ENCODE results near the gene PRDM10.
"Not testable (repeated sequence)": the region's sequence is repeated elsewhere in the genome, so short reads cannot be mapped to it uniquely, and the experiment has no call there.

Gene PRDM10

GRCh38 chr11:129979046-129979605 is 23.5 kb downstream of the PRDM10 start:
- DNase-seq (ENCODE audit: insufficient read length, low spot score): no peak
- FAIRE-seq: no peak

GRCh38 chr11:129978447-129978846 is 24.2 kb downstream of the PRDM10 start:
- FAIRE-seq: no peak
- DNase-seq (ENCODE audit: insufficient read length, low spot score): no peak

- DNase-seq (ENCODE audit: insufficient read length, low spot score): no peak
These were observed 26.3 kb downstream of the PRDM10 start for GRCh38 chr11:129976328-129976727.

GRCh38 chr11:129975543-129975942 is 27.1 kb downstream of the PRDM10 start:
- FAIRE-seq: no peak
- no peak for DNase-seq (ENCODE audit: insufficient read length, low spot score)

More at GRCh38 chr11:129976328-129976727, 26.3 kb downstream of the PRDM10 start:
- FAIRE-seq: no peak

- FAIRE-seq: no peak
- no peak for DNase-seq (ENCODE audit: insufficient read length, low spot score)
These were observed 28.0 kb downstream of the PRDM10 start for GRCh38 chr11:129974672-129975071.

GRCh38 chr11:129974237-129974636 is 28.4 kb downstream of the PRDM10 start:
- DNase-seq (ENCODE audit: insufficient read length, low spot score) (no peak), FAIRE-seq (no peak)

GRCh38 chr11:129973809-129974208 is 28.8 kb downstream of the PRDM10 start:
- FAIRE-seq (no peak), DNase-seq (ENCODE audit: insufficient read length, low spot score) (no peak)

GRCh38 chr11:129973068-129973467 is 29.6 kb downstream of the PRDM10 start:
- FAIRE-seq: no peak
- DNase-seq (ENCODE audit: insufficient read length, low spot score): peak; percentile 36

- DNase-seq (ENCODE audit: insufficient read length, low spot score) (no peak), FAIRE-seq (peak; percentile 60)
These were observed 30.0 kb downstream of the PRDM10 start for GRCh38 chr11:129972611-129973010.

- FAIRE-seq; DNase-seq (ENCODE audit: insufficient read length, low spot score): not testable (repeated sequence)
These were observed 30.8 kb downstream of the PRDM10 start for GRCh38 chr11:129971856-129972255.

GRCh38 chr11:129969920-129970319 is 32.7 kb downstream of the PRDM10 start:
- DNase-seq (ENCODE audit: insufficient read length, low spot score): no peak
- no peak for FAIRE-seq

GRCh38 chr11:129968591-129969419 is 33.8 kb downstream of the PRDM10 start:
- FAIRE-seq: no peak
- no peak for DNase-seq (ENCODE audit: insufficient read length, low spot score)

- no peak for FAIRE-seq
- DNase-seq (ENCODE audit: insufficient read length, low spot score): no peak
These were observed 34.6 kb downstream of the PRDM10 start for GRCh38 chr11:129967996-129968395.

- no peak for FAIRE-seq
- DNase-seq (ENCODE audit: insufficient read length, low spot score): no peak
These were observed 37.4 kb downstream of the PRDM10 start for GRCh38 chr11:129965248-129965647.

- FAIRE-seq: peak; percentile 78
- DNase-seq (ENCODE audit: insufficient read length, low spot score): no peak
These were observed 42.1 kb downstream of the PRDM10 start for GRCh38 chr11:129960216-129961214.

- peak; percentile 47 for FAIRE-seq
- DNase-seq (ENCODE audit: insufficient read length, low spot score): no peak
These were observed 42.9 kb downstream of the PRDM10 start for GRCh38 chr11:129959687-129960086.

GRCh38 chr11:129955282-129955681 is 47.4 kb downstream of the PRDM10 start:
- no peak for FAIRE-seq
- DNase-seq (ENCODE audit: insufficient read length, low spot score): no peak

- not testable (repeated sequence) for DNase-seq (ENCODE audit: insufficient read length, low spot score); FAIRE-seq
These were observed 47.9 kb downstream of the PRDM10 start for GRCh38 chr11:129954703-129955102.

- DNase-seq (ENCODE audit: insufficient read length, low spot score) (no peak), FAIRE-seq (no peak)
These were observed 50.8 kb downstream of the PRDM10 start for GRCh38 chr11:129951866-129952262.

- no peak for DNase-seq (ENCODE audit: insufficient read length, low spot score)
- no peak for FAIRE-seq
These were observed 51.3 kb downstream of the PRDM10 start for GRCh38 chr11:129951201-129951865.

Data from GM19239 (cell line).